HL-60 (cell line): ENCODE results near the gene TEDC2.
"Not testable (repeated sequence)": the region's sequence is repeated elsewhere in the genome, so short reads cannot be mapped to it uniquely, and the experiment has no call there.

ENCODE experiments used
- DNase-seq, 2 experiments: peaks; one replicate each; pipeline ENCODE4 v3.0.0-alpha.2; 2010 to 2020; ENCODE audit warnings: low read depth in 1 of 2, low spot score in 1 of 2
- H3K27ac ChIP-seq: fragments of 250-450 bp; sonication (Bioruptor Pico); replicated peaks from 2 replicates; pipeline ENCODE4 v1.5.1; 2020; ENCODE audit warnings: mild to moderate bottlenecking, moderate library complexity
- H3K27me3 ChIP-seq: fragments of 250-450 bp; sonication (Bioruptor Pico); 2 replicates; pipeline ENCODE4 v1.5.1; 2021; ENCODE audit warnings: mild to moderate bottlenecking, moderate library complexity; ENCODE audit not compliant: insufficient read depth, poor library complexity, severe bottlenecking
- H3K4me3 ChIP-seq: replicated peaks from 2 replicates; pipeline ENCODE4 v1.5.1; 2011; ENCODE audit warnings: mild to moderate bottlenecking, control low read depth, low read length; ENCODE audit not compliant: insufficient read depth
- CTCF ChIP-seq: IDR thresholded peaks from one replicate; pipeline ENCODE4 v1.5.1; 2011; ENCODE audit warnings: low read length, control low read depth, inconsistent platforms; ENCODE audit not compliant: insufficient read depth
- GABPA ChIP-seq: IDR thresholded peaks from 2 replicates; pipeline ENCODE4 v1.6.1; 2012; ENCODE audit warnings: low read depth
- POLR2AphosphoS5 ChIP-seq: IDR thresholded peaks from 2 replicates; pipeline ENCODE4 v1.6.1; 2012; ENCODE audit warnings: low read depth
- REST ChIP-seq: IDR thresholded peaks from 2 replicates; pipeline ENCODE4 v1.6.1; 2012; ENCODE audit warnings: low read depth; ENCODE audit not compliant: insufficient replicate concordance
- SPI1 ChIP-seq: IDR thresholded peaks from 2 replicates; pipeline ENCODE4 v1.6.1; 2012; ENCODE audit warnings: low read depth, mild to moderate bottlenecking, borderline replicate concordance

TEDC2 gene

GRCh38 chr16:2477327-2477726 is 17.4 kb downstream of the TEDC2 start:
- H3K4me3 ChIP-seq = no peak overlapping the region
- peaks cover 2% of the 10 kb centered on the region for H3K27me3 ChIP-seq
- no peak overlapping the region for H3K27ac ChIP-seq
- no peak for DNase-seq
- TF ChIP-seq CTCF (no peak), REST (no peak), SPI1 (no peak), POLR2AphosphoS5 (no peak), GABPA (no peak)

GRCh38 chr16:2478279-2478678 is 18.4 kb downstream of the TEDC2 start:
- no peak for TF ChIP-seq REST
- TF ChIP-seq SPI1 = no peak
- TF ChIP-seq POLR2AphosphoS5 = no peak
- no peak for TF ChIP-seq GABPA
- no peak for TF ChIP-seq CTCF
- no peaks in the 10 kb centered on the region for H3K27me3 ChIP-seq
- H3K4me3 ChIP-seq = no peak overlapping the region
- no peak overlapping the region for H3K27ac ChIP-seq
- DNase-seq = no peak

GRCh38 chr16:2479996-2480395 is 20.1 kb downstream of the TEDC2 start:
- H3K27me3 ChIP-seq, DNase-seq, H3K4me3 ChIP-seq, H3K27ac ChIP-seq: not testable (repeated sequence)

- TF ChIP-seq CTCF (no peak), REST (no peak), POLR2AphosphoS5 (no peak), SPI1 (no peak), GABPA (no peak)
- Histone ChIP-seq H3K4me3 (no peak overlapping the region), H3K27ac (no peak overlapping the region), H3K27me3 (no peaks in the 10 kb centered on the region)
- DNase-seq = no peak
These were observed 21.0 kb downstream of the TEDC2 start for GRCh38 chr16:2480948-2481347.
